Hippocampal formation (tissue), 2 donors: ENCODE results near the gene WBP1L.
"Not testable (repeated sequence)": the region's sequence is repeated elsewhere in the genome, so short reads cannot be mapped to it uniquely, and the experiment has no call there.

ENCODE experiments used
- DNase-seq, 2 donors: peaks; one replicate each; lab custom pipeline; 2025; lab: John Stamatoyannopoulos, UW

WBP1L gene

GRCh38 chr10:102723989-102724388, 19.8 kb upstream of the WBP1L start:
- DNase-seq: no peak

- no peak for DNase-seq
Measured at GRCh38 chr10:102726274-102726673, 17.5 kb upstream of the WBP1L start.

- no peak for DNase-seq
Measured at GRCh38 chr10:102727037-102727818, 16.5 kb upstream of the WBP1L start.

- peak; percentile 61 to 81 for DNase-seq
Measured at GRCh38 chr10:102729029-102730026, 14.4 kb upstream of the WBP1L start.

GRCh38 chr10:102731222-102731800, 12.4 kb upstream of the WBP1L start:
- DNase-seq: no peak

GRCh38 chr10:102732661-102733060, 11.1 kb upstream of the WBP1L start:
- DNase-seq: no peak

- DNase-seq: no peak
Measured at GRCh38 chr10:102735065-102735562, 8.6 kb upstream of the WBP1L start.

GRCh38 chr10:102738692-102739121, 5.0 kb upstream of the WBP1L start:
- no peak for DNase-seq

- DNase-seq: no peak
Measured at GRCh38 chr10:102740229-102740628, 3.5 kb upstream of the WBP1L start.

- DNase-seq: no peak
Measured at GRCh38 chr10:102741726-102742237, 2.0 kb upstream of the WBP1L start.

- not testable (repeated sequence) for DNase-seq
Measured at GRCh38 chr10:102742313-102742712, 1.4 kb upstream of the WBP1L start.

- DNase-seq: no peak
Measured at GRCh38 chr10:102743078-102743587, 615 bp upstream of the WBP1L start.

- no peak for DNase-seq
Measured at GRCh38 chr10:102744374-102745051, 765 bp downstream of the WBP1L start.

- no peak for DNase-seq
Measured at GRCh38 chr10:102745157-102745556, 1.4 kb downstream of the WBP1L start.

- no peak for DNase-seq
Measured at GRCh38 chr10:102752266-102752930, 8.7 kb downstream of the WBP1L start.

GRCh38 chr10:102752934-102753664, 9.4 kb downstream of the WBP1L start:
- no peak for DNase-seq

GRCh38 chr10:102753718-102754117, 10.0 kb downstream of the WBP1L start:
- no peak for DNase-seq

GRCh38 chr10:102757323-102757722, 13.6 kb downstream of the WBP1L start:
- no peak for DNase-seq

- no peak for DNase-seq
Measured at GRCh38 chr10:102758240-102758932, 14.6 kb downstream of the WBP1L start.
